Measurements from ENCODE around the gene ZNF292.
"Not testable (repeated sequence)": the region's sequence is repeated elsewhere in the genome, so short reads cannot be mapped to it uniquely, and the experiment has no call there.

DNA sequence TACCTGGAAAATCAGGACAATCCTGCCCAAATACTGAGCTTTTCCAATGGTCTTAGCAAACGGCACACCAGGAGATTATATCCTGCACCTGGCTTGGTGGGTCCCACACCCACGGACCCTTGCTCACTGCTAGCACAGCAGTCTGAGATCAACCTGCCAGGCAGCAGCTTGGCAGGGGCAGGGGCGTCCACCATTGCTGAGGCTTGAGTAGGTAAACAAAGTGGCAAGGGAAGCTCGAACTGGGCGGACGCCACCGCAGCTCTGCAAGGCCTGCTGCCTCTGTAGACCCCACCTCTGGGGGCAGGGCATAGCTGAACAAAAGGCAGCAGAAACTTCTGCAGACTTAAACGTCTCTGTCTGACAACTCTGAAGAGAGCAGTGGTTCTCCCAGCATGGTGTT is 15.4 kb upstream of the ZNF292 start:
- TF ChIP-seq CTCF (conservative IDR thresholded peaks at IDR 0.05); EZH2 (IDR thresholded peaks at IDR 0.05; ENCODE audit: low read depth): not testable (repeated sequence)

All from PC-9 (cell line).